ENCODE results near the gene SCARB2. TPM values are rescaled to one million over a fixed set of nuclear protein-coding genes. Genes with fewer than 3 reads are reported as not detected.

The SCARB2 gene
- total RNA-seq, 1 experiment from 2014 or later: 51.3 TPM

DNA sequence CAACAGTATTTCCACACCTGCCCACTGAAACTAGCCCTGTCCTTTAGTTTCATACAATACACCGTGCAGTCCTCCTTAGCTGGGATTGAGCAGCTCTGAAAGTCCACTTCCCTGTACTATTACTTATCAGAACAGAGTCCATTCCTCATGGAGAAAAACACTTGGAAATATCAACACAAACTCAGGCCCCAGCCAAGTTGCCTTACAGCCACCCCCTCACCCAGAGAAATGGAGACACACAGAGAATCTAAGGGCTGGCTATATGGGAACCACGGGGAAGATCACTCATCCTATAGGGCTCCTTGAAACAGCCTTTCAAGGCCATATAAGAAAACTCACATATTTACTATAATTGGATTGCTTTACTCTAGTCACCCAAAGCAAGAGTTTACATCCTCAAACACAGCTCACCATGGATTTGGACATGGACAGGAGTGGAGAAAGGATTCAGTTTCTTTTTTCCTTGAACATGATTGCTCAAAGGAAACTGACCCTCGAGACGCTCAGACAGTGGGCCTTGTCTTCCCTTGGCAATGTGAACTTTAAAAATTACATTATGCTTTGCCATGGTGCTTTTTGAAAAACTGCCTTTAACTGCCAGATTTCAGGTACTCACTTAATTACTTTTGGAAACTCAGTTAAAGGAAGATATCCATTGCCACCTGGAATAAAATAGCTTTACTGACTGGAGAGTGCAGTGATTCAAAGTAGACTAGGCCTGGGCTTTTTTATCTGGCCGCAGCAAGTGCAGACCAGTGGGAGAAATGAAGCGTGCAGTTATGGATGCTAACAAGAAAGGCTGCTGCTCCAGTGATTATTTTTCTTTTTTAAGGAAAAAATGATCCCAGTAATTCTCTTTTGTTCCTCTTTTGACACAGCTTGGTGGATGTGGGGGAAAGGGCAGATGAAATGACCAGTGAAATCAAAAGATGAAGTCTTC lies 1.6 kb downstream of the SCARB2 start:
- CTCF ChIA-PET: interaction anchor here (1.5 to 1.6 kb wide), 2 partner anchors 32 to 166 kb away, joined by 4 read pairs; no protein-coding TSS in a partner anchor
- Histone ChIP-seq H3K79me2 (ENCODE audit: insufficient read depth, low read length) (peaks cover 57% of the 10 kb centered on the region), H3K4me2 (ENCODE audit: low read length) (peak overlapping the region; percentile 99), H3K36me3 (ENCODE audit: control insufficient read depth in 1 of 2, insufficient read depth in 2 of 2, low read length in 2 of 2) (no peaks in the 10 kb centered on the region), H3K9me2 (ENCODE audit: insufficient read depth) (no peaks in the 10 kb centered on the region), H3K27me3 (ENCODE audit: insufficient read depth, low read length) (no peaks in the 10 kb centered on the region), H4K20me1 (ENCODE audit: insufficient read depth) (no peaks in the 10 kb centered on the region), H3K27ac (ENCODE audit: low read depth, low read length) (no peak overlapping the region), H3K9me3 (ENCODE audit: control insufficient read depth in 1 of 2, insufficient read depth in 1 of 2, low read depth in 1 of 2, low read length in 2 of 2) (no peaks in the 10 kb centered on the region), H3K4me1 (ENCODE audit: control insufficient read depth in 1 of 2, insufficient read depth in 2 of 2, low read length in 2 of 2) (peaks cover 18 to 35% of the 10 kb centered on the region in 2 experiments; a peak in 3 of 4 replicates), H3K9ac (ENCODE audit: low read length) (peak overlapping the region; percentile 79), H3K4me3 (replicated peaks in 1 of 2; ENCODE audit: low read depth in 1 of 2, low read length in 2 of 2) (peak overlapping the region in 1 of 2 experiments; percentile 77; a peak in 3 of 4 replicates), H2AFZ (ENCODE audit: low read depth, low read length, poor library complexity, severe bottlenecking) (no peak overlapping the region)
- RAD21 ChIA-PET (ENCODE audit: low non-redundant PET in 1 of 2, low total read pairs in 2 of 2, uncharacterized antibody in 2 of 2, unreplicated experiment in 2 of 2): no interaction called here
- DNase-seq (ENCODE audit: low read depth, low spot score) (no peak), ATAC-seq (no peak)
- TF ChIP-seq CBX3 (IDR thresholded peaks at IDR 0.05; ENCODE audit: low read depth) (no peak), EGR1 (IDR thresholded peaks at IDR 0.05; ENCODE audit: low read depth) (no peak), EZH2phosphoT487 (IDR thresholded peaks at IDR 0.05; ENCODE audit: borderline replicate concordance) (no peak), RAD21 (IDR thresholded peaks at IDR 0.05; ENCODE audit: low read depth) (no peak), SP1 (IDR thresholded peaks at IDR 0.05; ENCODE audit: low read depth) (no peak), CEBPB (IDR thresholded peaks at IDR 0.05; ENCODE audit: low read depth) (no peak), POLR2AphosphoS5 (IDR thresholded peaks at IDR 0.05; ENCODE audit: low read depth, low read length) (no peak)
- TF ChIP-seq, protein P1, sequence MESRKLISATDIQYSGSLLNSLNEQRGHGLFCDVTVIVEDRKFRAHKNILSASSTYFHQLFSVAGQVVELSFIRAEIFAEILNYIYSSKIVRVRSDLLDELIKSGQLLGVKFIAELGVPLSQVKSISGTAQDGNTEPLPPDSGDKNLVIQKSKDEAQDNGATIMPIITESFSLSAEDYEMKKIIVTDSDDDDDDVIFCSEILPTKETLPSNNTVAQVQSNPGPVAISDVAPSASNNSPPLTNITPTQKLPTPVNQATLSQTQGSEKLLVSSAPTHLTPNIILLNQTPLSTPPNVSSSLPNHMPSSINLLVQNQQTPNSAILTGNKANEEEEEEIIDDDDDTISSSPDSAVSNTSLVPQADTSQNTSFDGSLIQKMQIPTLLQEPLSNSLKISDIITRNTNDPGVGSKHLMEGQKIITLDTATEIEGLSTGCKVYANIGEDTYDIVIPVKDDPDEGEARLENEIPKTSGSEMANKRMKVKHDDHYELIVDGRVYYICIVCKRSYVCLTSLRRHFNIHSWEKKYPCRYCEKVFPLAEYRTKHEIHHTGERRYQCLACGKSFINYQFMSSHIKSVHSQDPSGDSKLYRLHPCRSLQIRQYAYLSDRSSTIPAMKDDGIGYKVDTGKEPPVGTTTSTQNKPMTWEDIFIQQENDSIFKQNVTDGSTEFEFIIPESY (IDR thresholded peaks at IDR 0.05; ENCODE audit: extremely low read depth, insufficient replicate concordance, low read length): no peak
- no TSS peak for BruUV-seq (replicated peaks)
- POLR2A ChIA-PET: no interaction called here
- intact Hi-C loops (cut with micrococcal nuclease): no loop called here

All from HCT116 (cell line).